Measurements from ENCODE around the gene ANKS1A.
"Not testable (repeated sequence)": the region's sequence is repeated elsewhere in the genome, so short reads cannot be mapped to it uniquely, and the experiment has no call there.

ANKS1A gene

GRCh38 chr6:34872332-34872731, 16.7 kb upstream of the ANKS1A start:
- no peak for DNase-seq (ENCODE audit: low read depth)
- no peak overlapping the region for H3K4me3 ChIP-seq (ENCODE audit: low read length)
- no peak for TF ChIP-seq CTCF (IDR thresholded peaks at IDR 0.05; ENCODE audit: insufficient read depth, low read depth, low read length, missing control alignments)

- DNase-seq (ENCODE audit: low read depth) = no peak
- no peak for TF ChIP-seq CTCF (IDR thresholded peaks at IDR 0.05; ENCODE audit: insufficient read depth, low read depth, low read length, missing control alignments)
- no peak overlapping the region for H3K4me3 ChIP-seq (ENCODE audit: low read length)
These were observed 13.5 kb upstream of the ANKS1A start for GRCh38 chr6:34875292-34876213.

DNA sequence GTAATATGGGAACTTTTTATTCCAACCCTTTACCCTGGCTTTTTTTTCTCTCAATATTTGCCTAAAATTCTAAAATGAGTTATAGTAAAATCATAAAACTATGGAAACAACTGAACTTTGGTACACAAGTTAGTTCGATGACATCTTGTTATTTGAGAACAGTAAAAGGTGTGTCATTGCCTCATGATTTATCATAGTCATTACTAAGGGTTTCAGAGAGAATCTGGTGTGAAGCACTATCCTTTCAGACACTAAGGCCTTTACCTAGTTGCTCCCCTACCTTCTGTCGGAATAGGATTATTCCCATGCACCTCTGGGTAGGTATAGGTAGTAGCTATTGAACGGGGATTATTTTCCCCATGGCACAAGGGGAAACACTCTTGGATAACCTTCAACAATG, 12.6 kb upstream of the ANKS1A start:
- TF ChIP-seq CTCF (IDR thresholded peaks at IDR 0.05; ENCODE audit: insufficient read depth, low read depth, low read length, missing control alignments) = no peak
- H3K4me3 ChIP-seq (ENCODE audit: low read length) = no peak overlapping the region
- DNase-seq (ENCODE audit: low read depth) = peak; percentile 8

- no peak overlapping the region for H3K4me3 ChIP-seq (ENCODE audit: low read length)
- no peak for TF ChIP-seq CTCF (IDR thresholded peaks at IDR 0.05; ENCODE audit: insufficient read depth, low read depth, low read length, missing control alignments)
- DNase-seq (ENCODE audit: low read depth) = no peak
These were observed 11.8 kb upstream of the ANKS1A start for GRCh38 chr6:34877259-34877658.

DNA sequence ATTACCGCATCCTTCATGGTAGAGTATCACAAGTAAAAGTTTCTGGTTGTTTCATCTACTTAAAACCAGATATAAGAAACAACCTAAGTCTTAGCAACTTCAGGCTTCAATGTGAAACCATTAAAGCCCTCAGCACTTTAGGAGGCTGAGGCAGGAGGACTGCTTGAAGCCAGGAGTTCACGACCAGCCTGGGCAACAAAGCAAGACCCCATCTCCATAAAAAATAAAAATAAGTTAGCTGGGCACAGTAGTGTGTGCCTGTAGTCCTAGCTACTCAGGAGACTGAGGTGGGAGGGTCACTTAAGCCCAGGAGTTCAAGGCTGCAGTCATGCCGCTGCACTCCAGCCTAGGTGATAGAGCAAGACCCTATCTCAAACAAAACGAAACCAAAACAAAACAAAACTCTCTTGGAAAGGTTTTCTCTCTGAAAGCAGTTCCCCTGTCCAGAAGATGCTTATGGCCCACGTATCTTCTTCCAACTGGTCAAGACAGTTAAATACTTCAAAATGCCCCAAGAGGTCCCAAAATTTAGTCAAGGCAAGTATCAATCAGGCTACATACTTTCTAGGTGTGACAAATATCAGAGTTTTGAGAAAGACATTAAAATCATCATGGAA, 11.1 kb upstream of the ANKS1A start:
- TF ChIP-seq CTCF (IDR thresholded peaks at IDR 0.05; ENCODE audit: insufficient read depth, low read depth, low read length, missing control alignments) = no peak
- no peak overlapping the region for H3K4me3 ChIP-seq (ENCODE audit: low read length)
- no peak for DNase-seq (ENCODE audit: low read depth)

DNA sequence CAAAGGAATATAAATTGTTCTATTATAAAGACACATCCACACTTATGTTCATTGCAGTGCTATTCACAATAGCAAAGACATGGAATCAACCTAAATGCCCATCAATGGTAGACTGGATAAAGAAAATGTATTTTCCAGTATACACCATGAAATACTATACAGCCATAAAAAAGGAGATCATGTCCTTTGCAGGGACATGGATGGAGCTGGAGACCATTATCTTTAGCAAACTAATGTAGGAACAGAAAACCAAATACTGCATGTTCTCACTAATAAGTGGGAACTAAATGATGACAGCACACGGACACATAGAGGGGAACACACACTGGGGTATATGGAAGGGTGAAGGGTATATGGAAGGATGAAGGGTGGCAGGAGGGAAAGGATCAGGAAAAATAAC, 5.0 kb upstream of the ANKS1A start:
- not testable (repeated sequence) for DNase-seq (ENCODE audit: low read depth); H3K4me3 ChIP-seq (ENCODE audit: low read length)

GRCh38 chr6:34884996-34885395, 4.1 kb upstream of the ANKS1A start:
- no peak overlapping the region for H3K4me3 ChIP-seq (ENCODE audit: low read length)
- no peak for DNase-seq (ENCODE audit: low read depth)
- no peak for TF ChIP-seq CTCF (IDR thresholded peaks at IDR 0.05; ENCODE audit: insufficient read depth, low read depth, low read length, missing control alignments)

DNA sequence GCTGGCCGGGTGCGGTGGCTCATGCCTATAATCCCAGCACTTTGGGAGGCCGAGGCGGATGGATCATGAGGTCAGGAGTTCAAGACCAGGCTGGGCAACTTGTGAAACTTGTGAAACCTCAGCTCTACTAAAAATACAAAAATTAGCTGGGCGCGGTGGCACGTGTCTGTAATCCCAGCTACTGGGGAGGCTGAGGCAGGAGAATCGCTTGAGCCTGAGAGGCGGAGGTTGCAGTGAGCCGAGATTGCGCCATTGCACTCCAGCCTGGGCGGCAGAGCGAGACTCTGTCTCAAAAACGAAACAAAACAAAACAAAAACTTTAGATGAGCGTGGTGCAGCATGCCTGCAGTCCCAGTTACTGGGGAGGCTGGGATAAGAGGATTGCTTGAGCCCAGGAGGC, 3.2 kb upstream of the ANKS1A start:
- not testable (repeated sequence) for DNase-seq (ENCODE audit: low read depth); H3K4me3 ChIP-seq (ENCODE audit: low read length)
